ENCODE results near the gene TSKU. TPM values are rescaled to one million over a fixed set of nuclear protein-coding genes. Genes with fewer than 3 reads are reported as not detected.

Gene TSKU
- total and polyA plus RNA-seq, 2 experiments from 2014 or later: 11.7 to 31.1 TPM

DNA sequence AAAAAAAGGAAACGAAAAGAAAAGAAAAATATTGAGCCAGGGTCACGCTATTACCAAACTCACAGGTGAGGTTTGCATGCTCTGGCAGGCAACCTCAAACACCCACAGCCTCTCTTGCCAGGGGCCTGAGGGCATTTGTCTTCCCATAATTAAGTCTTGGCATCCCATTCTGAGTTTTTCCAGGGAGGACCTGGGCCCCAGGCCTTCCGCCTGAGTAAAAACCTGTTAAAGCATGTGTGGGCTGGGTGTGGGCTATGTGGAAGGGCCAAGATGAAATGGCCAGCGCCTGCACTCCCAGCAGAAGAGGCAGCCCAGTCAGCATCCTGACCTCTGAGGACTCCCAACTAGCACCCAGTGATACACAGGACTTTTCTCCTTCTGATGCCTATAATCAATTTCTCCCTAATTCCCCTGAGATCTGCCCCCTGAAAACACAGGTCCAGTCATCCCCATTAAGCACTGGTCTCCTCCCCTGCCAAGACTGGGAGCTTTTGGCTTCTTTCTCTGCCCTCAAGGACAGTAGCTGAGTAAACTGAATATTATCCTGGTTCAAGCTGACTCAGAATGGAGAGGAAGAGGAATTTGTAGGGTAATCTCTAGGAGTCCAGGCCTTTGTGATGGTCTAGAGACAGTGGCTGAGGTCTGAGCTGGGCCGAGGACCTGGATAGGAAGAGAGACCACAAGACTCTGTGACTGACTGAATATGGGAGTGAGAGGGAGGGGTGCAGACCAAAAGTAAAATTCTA, 42.0 kb downstream of the TSKU start:
- H3K4me2 ChIP-seq: no peak overlapping the region

More for the DNA sequence above, 42.0 kb downstream of the TSKU start:
- ATAC-seq: no peak
- Mint-ChIP-seq H3K36me3 (ENCODE audit: low read depth) (peaks cover 9% of the 10 kb centered on the region), H3K4me1 (peaks cover 10% of the 10 kb centered on the region), H3K27ac (0 out of 2 replicates have a peak overlapping the region, but pooled peaks have one; percentile 7), H3K4me3 (no peak overlapping the region), H3K27me3 (ENCODE audit: insufficient read depth, low read depth, poor library complexity) (peaks cover 3% of the 10 kb centered on the region), H3K9me3 (peaks cover 27% of the 10 kb centered on the region)
- H3F3A ChIP-seq (replicated peaks; ENCODE audit: low read depth): no peaks in the 10 kb centered on the region
- no peaks in the 10 kb centered on the region for H3K27me3 ChIP-seq (ENCODE audit: insufficient read depth)
- peaks cover 9% of the 10 kb centered on the region for H3K4me1 ChIP-seq (ENCODE audit: insufficient read depth)
- no peak for DNase-seq (ENCODE audit: low spot score)
- no peak overlapping the region for H3K27ac ChIP-seq (ENCODE audit: low read depth)
- H3K79me2 ChIP-seq (replicated peaks; ENCODE audit: insufficient read depth): no peaks in the 10 kb centered on the region
- no peaks in the 10 kb centered on the region for H4K20me1 ChIP-seq (replicated peaks; ENCODE audit: insufficient read depth)
- peaks cover 5% of the 10 kb centered on the region; the same call in 1 of the 2 replicates for H3K9me2 ChIP-seq (ENCODE audit: insufficient read depth)
- H2AFZ ChIP-seq: no peak overlapping the region
- H3K4me3 ChIP-seq: no peak overlapping the region
- H3K36me3 ChIP-seq (ENCODE audit: insufficient read depth): no peaks in the 10 kb centered on the region
- TF ChIP-seq POLR2AphosphoS5 (IDR thresholded peaks at IDR 0.05; ENCODE audit: low read depth) (no peak), EZH2 (IDR thresholded peaks at IDR 0.05; ENCODE audit: low read depth, unreplicated experiment) (no peak), EZH2phosphoT487 (IDR thresholded peaks at IDR 0.05; ENCODE audit: unreplicated experiment) (no peak), JUNB (IDR thresholded peaks at IDR 0.05; ENCODE audit: unreplicated experiment) (no peak), CREB1 (CRISPR knock-in tag; IDR thresholded peaks at IDR 0.05; ENCODE audit: low read depth) (no peak), ZNF114 (CRISPR knock-in tag; IDR thresholded peaks at IDR 0.05) (no peak)
- TF ChIP-seq, protein P1, sequence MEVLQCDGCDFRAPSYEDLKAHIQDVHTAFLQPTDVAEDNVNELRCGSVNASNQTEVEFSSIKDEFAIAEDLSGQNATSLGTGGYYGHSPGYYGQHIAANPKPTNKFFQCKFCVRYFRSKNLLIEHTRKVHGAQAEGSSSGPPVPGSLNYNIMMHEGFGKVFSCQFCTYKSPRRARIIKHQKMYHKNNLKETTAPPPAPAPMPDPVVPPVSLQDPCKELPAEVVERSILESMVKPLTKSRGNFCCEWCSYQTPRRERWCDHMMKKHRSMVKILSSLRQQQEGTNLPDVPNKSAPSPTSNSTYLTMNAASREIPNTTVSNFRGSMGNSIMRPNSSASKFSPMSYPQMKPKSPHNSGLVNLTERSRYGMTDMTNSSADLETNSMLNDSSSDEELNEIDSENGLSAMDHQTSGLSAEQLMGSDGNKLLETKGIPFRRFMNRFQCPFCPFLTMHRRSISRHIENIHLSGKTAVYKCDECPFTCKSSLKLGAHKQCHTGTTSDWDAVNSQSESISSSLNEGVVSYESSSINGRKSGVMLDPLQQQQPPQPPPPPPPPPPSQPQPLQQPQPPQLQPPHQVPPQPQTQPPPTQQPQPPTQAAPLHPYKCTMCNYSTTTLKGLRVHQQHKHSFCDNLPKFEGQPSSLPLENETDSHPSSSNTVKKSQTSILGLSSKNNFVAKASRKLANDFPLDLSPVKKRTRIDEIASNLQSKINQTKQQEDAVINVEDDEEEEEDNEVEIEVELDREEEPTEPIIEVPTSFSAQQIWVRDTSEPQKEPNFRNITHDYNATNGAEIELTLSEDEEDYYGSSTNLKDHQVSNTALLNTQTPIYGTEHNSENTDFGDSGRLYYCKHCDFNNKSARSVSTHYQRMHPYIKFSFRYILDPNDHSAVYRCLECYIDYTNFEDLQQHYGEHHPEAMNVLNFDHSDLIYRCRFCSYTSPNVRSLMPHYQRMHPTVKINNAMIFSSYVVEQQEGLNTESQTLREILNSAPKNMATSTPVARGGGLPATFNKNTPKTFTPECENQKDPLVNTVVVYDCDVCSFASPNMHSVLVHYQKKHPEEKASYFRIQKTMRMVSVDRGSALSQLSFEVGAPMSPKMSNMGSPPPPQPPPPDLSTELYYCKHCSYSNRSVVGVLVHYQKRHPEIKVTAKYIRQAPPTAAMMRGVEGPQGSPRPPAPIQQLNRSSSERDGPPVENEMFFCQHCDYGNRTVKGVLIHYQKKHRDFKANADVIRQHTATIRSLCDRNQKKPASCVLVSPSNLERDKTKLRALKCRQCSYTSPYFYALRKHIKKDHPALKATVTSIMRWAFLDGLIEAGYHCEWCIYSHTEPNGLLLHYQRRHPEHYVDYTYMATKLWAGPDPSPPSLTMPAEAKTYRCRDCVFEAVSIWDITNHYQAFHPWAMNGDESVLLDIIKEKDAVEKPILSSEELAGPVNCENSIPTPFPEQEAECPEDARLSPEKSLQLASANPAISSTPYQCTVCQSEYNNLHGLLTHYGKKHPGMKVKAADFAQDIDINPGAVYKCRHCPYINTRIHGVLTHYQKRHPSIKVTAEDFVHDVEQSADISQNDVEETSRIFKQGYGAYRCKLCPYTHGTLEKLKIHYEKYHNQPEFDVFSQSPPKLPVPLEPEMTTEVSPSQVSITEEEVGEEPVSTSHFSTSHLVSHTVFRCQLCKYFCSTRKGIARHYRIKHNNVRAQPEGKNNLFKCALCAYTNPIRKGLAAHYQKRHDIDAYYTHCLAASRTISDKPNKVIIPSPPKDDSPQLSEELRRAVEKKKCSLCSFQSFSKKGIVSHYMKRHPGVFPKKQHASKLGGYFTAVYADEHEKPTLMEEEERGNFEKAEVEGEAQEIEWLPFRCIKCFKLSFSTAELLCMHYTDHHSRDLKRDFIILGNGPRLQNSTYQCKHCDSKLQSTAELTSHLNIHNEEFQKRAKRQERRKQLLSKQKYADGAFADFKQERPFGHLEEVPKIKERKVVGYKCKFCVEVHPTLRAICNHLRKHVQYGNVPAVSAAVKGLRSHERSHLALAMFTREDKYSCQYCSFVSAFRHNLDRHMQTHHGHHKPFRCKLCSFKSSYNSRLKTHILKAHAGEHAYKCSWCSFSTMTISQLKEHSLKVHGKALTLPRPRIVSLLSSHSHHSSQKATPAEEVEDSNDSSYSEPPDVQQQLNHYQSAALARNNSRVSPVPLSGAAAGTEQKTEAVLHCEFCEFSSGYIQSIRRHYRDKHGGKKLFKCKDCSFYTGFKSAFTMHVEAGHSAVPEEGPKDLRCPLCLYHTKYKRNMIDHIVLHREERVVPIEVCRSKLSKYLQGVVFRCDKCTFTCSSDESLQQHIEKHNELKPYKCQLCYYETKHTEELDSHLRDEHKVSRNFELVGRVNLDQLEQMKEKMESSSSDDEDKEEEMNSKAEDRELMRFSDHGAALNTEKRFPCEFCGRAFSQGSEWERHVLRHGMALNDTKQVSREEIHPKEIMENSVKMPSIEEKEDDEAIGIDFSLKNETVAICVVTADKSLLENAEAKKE (CRISPR knock-in tag; IDR thresholded peaks at IDR 0.05): no peak
- TF ChIP-seq, protein P2, sequence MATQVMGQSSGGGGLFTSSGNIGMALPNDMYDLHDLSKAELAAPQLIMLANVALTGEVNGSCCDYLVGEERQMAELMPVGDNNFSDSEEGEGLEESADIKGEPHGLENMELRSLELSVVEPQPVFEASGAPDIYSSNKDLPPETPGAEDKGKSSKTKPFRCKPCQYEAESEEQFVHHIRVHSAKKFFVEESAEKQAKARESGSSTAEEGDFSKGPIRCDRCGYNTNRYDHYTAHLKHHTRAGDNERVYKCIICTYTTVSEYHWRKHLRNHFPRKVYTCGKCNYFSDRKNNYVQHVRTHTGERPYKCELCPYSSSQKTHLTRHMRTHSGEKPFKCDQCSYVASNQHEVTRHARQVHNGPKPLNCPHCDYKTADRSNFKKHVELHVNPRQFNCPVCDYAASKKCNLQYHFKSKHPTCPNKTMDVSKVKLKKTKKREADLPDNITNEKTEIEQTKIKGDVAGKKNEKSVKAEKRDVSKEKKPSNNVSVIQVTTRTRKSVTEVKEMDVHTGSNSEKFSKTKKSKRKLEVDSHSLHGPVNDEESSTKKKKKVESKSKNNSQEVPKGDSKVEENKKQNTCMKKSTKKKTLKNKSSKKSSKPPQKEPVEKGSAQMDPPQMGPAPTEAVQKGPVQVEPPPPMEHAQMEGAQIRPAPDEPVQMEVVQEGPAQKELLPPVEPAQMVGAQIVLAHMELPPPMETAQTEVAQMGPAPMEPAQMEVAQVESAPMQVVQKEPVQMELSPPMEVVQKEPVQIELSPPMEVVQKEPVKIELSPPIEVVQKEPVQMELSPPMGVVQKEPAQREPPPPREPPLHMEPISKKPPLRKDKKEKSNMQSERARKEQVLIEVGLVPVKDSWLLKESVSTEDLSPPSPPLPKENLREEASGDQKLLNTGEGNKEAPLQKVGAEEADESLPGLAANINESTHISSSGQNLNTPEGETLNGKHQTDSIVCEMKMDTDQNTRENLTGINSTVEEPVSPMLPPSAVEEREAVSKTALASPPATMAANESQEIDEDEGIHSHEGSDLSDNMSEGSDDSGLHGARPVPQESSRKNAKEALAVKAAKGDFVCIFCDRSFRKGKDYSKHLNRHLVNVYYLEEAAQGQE (IDR thresholded peaks at IDR 0.05; ENCODE audit: unreplicated experiment): no peak
- TF ChIP-seq, protein P3, sequence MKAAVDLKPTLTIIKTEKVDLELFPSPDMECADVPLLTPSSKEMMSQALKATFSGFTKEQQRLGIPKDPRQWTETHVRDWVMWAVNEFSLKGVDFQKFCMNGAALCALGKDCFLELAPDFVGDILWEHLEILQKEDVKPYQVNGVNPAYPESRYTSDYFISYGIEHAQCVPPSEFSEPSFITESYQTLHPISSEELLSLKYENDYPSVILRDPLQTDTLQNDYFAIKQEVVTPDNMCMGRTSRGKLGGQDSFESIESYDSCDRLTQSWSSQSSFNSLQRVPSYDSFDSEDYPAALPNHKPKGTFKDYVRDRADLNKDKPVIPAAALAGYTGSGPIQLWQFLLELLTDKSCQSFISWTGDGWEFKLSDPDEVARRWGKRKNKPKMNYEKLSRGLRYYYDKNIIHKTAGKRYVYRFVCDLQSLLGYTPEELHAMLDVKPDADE (IDR thresholded peaks at IDR 0.05): no peak

Data from GM23338 (cell line).